CD4-positive, alpha-beta T cell treated with Interleukin-4 for 4 hours (primary cell): ENCODE measurements around the gene COL9A3.

Experiments
- DNase-seq: peaks from one replicate; pipeline ENCODE4 v3.0.0-alpha.2; 2020

Gene COL9A3

DNA sequence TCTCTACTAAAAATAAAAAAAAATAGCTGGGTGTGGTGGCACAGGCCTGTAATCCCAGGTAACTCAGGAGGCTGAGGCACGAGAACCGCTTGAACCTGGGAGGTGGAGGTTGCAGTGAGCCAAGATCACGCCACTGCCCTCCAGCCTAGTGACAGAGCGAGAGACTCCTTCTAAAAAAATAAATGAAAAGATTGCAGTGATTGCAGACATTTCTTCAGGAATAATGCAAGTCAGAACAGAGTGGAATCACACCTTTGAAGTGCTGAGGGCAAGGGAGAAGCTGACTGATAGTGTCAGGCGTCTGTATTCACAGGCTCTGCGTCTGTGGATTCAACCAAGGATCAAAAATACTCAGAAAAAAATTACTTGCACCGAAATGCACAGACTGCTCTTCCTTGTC lies 47.4 kb downstream of the COL9A3 start:
- DNase-seq: no peak

DNA sequence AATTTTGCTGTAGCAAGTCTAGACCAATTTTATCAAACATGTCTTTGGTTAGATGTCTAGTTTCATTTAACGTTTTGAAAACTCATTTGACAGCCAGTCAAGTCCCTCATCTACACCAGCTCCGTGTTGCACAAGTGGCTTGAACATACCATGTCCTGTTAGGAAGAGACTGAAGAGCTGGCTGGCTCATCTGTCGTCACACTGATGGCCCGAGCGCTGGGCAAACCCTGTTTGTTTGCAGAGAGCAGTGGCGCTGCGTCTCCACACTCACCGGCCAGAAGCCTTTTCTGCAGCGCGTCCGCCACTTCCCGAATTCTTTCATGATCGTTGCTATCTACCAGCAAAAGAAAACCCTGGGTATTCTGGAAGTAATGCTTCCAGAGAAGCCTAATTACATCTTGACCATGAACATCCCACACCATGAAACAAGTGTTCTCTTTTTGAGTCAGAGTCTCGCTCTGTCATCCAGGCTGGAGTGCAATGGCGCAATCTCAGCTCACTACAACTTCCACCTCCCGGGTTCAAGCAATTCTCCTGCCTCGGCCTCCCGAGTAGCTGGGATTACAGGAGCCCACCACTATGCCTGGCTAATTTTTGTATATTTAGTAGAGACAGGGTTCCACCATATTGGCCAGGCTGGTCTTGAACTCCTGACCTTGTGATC lies 55.5 kb downstream of the COL9A3 start:
- DNase-seq: no peak

DNA sequence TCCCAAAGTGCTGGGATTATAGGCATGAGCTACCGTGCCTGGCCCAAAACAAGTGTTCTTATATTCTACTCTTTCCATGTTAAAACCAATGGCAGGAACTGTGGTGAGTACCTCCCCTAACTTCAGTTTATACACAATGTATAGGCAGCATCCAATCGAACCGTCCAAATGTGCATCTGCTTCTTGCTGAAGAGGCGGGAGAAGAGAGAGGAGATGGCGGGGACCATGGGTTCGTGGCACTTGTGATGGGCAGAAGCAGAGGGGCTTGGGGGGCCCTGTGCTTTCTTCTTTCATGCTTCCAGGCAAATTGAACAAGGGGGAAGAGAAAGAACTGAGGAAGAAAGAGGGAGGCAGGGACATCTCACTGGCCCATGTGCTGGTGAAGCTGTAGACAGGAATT lies 56.0 kb downstream of the COL9A3 start:
- no peak for DNase-seq

DNA sequence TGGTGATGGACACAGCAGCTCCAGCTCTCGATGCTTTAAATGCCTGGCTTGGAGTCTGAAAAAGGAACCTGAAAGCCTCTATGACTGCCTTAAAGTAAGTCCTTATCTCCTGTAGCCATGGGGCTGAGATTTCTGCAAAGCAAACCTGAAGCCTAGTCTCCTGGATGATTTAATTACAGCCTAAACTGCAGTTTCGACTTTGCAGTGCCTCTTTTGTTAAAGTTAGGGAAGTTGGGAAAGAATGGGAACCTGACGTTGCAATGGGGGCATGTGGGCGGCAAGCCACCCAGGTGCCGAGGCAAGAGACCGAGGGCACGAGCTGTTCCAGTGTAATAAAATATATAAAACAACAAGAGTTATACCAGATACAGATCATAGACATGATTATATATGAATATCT lies 56.4 kb downstream of the COL9A3 start:
- DNase-seq: no peak

- DNase-seq: peak; percentile 23
Observed at GRCh38 chr20:62873681-62874031, 56.8 kb downstream of the COL9A3 start.

DNA sequence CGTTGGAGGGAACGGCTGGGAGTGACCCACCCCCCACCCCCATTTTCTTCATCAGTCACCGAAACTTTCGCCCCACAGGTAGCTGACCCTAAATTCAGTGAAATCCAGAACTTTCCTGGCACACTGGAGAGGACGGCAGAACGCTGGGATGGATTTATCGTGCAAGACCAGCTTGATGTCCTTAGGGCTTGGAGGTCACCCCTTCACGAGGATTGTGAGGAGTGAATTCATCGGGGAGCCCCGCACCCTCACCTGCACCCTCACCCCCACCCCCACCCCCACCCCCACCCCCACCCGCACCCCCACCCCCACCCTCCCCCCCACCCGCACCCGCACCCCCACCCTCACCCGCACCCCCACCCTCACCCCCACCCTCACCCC lies 58.1 kb downstream of the COL9A3 start:
- DNase-seq: no peak

DNA sequence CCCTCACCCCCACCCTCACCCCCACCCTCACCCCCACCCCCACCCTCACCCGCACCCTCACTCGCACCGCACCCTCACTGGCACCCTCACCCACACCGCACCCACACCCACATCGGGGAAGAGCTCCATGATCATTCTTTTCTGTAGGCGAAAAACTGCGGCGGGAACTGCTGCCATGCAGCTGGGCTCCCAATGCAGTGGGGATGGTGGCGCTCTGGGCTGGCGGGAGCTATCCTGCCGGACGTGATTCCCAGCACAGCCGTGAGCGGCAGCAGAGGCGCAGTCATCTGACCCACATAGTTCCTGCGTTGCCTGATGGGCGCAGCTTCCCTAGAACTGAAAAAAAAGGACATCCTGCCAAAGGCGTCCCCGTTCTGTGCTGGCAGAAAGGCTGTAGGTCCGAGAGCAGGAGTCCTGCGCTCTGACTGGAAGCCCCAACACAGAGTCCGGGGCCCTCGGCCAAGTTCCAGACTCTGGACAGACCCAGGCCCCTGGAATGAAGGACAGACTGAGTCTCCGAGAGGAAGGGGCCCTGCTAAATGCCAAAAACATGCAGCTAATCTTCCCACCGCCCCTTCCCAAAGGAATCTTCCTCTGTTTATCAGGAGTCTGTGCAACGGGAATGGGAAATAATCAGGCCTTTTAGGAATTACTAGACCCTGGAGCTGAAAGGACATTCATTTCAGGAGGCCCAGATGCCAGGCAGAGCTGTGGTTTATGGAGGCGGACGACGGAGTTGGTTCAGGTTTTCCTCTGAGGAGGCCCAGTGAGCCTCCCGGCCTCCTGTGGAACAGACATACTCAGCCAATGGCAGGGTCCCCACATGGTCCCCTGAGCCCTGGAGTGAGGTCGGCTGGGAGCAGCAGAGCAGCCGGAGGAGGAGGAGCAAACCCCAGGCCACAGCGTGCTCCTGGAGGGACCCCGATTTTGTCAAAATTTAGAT lies 58.8 kb downstream of the COL9A3 start:
- DNase-seq: no peak

- no peak for DNase-seq
Observed at GRCh38 chr20:62876501-62876901, 59.7 kb downstream of the COL9A3 start.

- DNase-seq: no peak
Observed at GRCh38 chr20:62876902-62877816, 60.3 kb downstream of the COL9A3 start.

DNA sequence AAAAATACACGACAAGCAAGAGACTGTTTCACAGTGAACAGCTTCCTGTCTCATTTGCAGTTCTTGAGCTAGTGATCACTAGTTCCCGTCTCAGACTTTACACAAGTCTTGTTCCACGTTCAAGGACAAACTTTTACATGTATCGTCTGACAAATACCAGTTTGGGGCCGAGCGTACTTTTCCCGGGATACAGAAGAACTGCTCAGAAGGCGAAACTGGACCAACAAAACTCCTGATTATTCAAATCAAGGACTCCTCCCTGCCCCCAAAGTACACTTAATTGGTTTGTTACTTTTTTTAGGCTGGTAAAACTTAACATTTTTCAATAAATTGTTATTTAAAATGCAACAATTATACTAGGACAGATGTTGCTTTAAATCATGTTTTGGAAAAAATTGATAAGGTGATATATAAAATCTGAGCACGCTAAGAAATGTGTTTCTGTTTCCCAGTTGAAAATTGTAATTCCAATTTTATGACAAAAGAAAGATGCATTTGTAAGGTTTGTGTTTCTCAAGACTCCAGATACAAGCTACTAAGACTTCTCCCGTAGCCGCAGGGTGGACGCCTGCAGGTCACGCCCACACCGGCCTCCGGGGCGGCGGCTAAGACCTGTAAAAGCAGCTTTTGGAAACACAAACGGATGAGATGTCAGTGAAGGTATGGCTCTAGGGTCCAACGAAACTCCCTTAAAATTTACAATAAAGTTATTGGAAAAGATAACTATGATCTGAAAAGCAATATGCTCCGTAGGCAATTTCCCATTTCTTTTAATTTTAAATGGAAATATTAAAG lies 61.6 kb downstream of the COL9A3 start:
- no peak for DNase-seq

GRCh38 chr20:62879275-62880146 lies 62.7 kb downstream of the COL9A3 start:
- DNase-seq: no peak

DNA sequence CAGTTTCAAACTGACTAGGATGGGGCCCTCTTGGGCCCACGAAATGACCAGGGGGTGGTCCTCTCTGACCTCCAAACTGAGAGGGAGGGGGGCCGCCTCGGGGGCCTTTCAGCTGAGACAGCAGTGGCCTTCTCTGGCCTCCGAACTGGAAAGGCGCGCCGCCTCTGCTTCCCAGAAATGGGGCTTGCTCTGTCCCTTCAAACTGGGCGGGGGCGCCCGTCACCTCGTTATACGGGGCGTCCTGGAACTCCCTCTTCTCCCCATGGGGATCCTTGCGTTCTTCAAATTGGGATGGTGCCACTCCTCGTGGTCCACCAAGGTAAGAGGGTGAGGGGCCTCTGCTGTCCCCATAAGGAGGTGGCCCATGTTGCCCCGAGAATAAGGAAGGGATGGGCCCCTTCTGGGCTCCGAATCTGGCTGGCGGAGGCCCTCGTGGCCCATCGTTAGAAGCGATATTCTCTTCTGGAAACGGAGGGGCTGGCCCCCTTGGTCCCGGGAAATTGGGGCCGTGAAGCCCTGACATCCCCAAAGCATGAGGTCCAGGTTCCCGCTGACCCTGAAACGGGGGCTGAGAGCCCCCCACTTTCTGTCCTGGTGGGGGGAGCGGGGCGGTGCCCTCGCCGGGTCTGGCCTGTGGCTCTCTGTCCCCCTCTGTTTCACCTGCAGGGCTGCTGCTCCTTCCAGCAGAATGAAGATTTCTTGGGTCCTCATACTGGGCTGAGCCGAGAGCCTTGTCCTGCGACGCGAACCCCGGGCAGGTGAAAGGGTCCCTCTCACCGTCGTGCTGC lies 63.5 kb downstream of the COL9A3 start:
- DNase-seq: no peak

DNA sequence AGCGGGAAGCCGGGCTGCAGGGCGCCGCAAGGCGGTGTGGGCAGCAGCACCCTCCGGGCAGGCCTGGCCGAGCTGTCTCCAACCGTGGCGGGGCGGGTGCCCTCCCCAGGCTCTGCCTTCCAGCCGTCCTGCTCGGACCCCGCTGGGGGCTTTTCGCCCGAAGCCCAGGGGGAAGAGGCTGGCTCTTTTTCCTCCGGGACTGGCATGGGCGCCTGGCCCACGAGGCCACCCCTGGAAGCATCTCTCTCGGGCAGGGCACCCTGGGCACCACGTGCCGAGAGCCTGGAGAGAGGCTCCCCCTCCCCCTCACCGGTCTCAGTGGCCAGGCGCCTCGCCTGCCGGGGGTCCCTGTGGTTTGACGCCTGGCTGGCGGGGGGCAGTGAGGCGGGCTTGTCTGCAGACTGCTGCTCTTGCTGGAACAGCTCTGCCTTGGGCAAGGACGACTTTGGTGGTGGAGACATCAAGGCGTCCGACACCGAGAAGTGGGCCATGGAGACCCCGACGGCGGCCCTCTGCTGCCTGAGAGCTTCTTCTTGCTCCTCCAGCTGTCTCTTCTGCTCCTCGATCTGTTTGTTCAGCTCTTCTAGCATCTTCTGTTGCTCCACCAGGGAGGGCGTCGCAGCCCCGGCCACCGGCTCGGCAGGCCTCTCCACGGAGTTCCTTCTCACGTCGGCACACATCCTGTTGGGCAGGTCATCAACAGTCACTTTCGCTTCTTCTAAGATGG lies 64.2 kb downstream of the COL9A3 start:
- DNase-seq: no peak

- no peak for DNase-seq
Observed at GRCh38 chr20:62881662-62882395, 65.0 kb downstream of the COL9A3 start.

DNA sequence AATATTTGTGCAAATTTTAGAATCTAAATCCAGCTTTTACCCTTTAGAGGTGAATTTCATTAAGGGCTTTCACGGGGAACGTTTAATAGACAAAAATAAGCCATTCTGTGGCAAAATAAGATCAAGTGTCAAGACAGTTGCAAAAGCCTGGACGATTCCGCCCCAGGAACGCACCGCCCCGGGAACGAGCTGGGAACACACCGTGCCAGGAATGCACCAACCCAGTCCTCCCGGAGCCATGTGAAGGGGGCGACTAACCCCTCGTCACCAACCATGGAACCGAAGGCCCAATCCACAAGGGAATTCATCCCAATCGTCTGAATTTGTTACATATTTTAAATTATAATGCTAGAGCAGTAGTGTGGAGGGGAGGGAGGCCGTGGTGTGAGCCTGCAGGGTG lies 65.6 kb downstream of the COL9A3 start:
- no peak for DNase-seq

DNA sequence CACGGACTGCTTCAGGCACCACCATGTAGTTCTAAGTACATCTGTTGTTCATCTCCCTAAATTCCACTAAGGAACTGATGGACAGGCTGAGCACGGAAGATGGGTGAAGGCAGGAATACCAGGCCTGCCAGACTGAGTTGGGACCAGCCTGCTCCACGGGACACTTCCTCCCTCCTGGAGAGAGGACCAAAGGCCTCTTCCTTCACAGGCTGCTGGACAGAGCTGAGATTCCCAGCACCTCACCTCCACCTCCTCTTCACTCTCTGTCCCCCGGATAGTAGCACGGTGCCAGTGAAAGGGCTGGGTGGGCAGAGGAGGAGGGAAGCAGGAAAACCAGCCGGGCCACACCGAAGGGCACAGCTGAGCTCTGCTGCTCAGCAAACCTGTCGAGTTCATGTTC lies 67.7 kb downstream of the COL9A3 start:
- DNase-seq: no peak

GRCh38 chr20:62885046-62885895 lies 68.4 kb downstream of the COL9A3 start:
- DNase-seq: no peak
